Heart left ventricle (tissue), 16 donors: ENCODE measurements around the gene SPA17. TPM values are rescaled to one million over a fixed set of nuclear protein-coding genes. Genes with fewer than 3 reads are reported as not detected.

ENCODE experiments used
- ATAC-seq, 4 donors: fragments of 200-7000 bp; cut with Tn5 transposase; one replicate each; pipeline ENCODE4 v1.9.1; 2020 to 2022; ENCODE audit warnings: moderate library complexity in 4 of 4, mild to moderate bottlenecking in 3 of 4, moderate number of reproducible peaks in 1 of 4
- DNase-seq, 5 donors: peaks; one replicate each; pipeline ENCODE4 v3.0.0-alpha.2; 2020
- H3K27ac ChIP-seq, 12 donors: fragments of 200-600 bp; sonication (generic) in 4 of 12; one replicate each; pipeline versions ENCODE4 v1.5.0 to v1.8.0; 2016 to 2022; ENCODE audit warnings: mild to moderate bottlenecking in 2 of 12
- H3K27me3 ChIP-seq, 9 donors: fragments of 200-600 bp; sonication (generic) in 2 of 9; one replicate each; pipeline versions ENCODE4 v1.5.1 to v1.8.0; 2016 to 2022; ENCODE audit warnings: mild to moderate bottlenecking in 3 of 9
- H3K36me3 ChIP-seq, 9 donors: fragments of 200-600 bp; sonication (generic) in 2 of 9; one replicate each; pipeline versions ENCODE4 v1.5.0 to v1.8.0; 2018 to 2022; ENCODE audit warnings: mild to moderate bottlenecking in 2 of 9
- H3K4me1 ChIP-seq, 12 donors: fragments of 200-600 bp; sonication (generic) in 4 of 12; one replicate each; pipeline versions ENCODE4 v1.5.0 to v1.8.0; 2016 to 2022; ENCODE audit warnings: mild to moderate bottlenecking in 3 of 12
- H3K4me3 ChIP-seq, 12 donors: fragments of 200-600 bp; sonication (generic) in 4 of 12; one replicate each; pipeline versions ENCODE4 v1.5.0 to v1.8.0; 2017 to 2022; ENCODE audit warnings: mild to moderate bottlenecking in 9 of 12, moderate library complexity in 4 of 12
- H3K9me3 ChIP-seq, 12 donors: fragments of 200-600 bp; sonication (generic) in 4 of 12; one replicate each; pipeline versions ENCODE4 v1.5.0 to v1.8.0; 2016 to 2022; ENCODE audit warnings: mild to moderate bottlenecking in 1 of 12
- CTCF ChIP-seq, 12 donors: fragments of 200-600 bp; sonication (generic) in 4 of 12; IDR thresholded peaks; one replicate each; pipeline versions ENCODE4 v1.5.0 to v1.8.0; 2018 to 2022; ENCODE audit warnings: antibody characterized with exemption in 12 of 12, mild to moderate bottlenecking in 5 of 12
- POLR2A ChIP-seq, 2 donors: fragments of 450-650 bp; IDR thresholded peaks; one replicate each; pipeline ENCODE4 v1.6.1; 2017; ENCODE audit warnings: antibody characterized with exemption in 2 of 2, mild to moderate bottlenecking in 2 of 2, moderate library complexity in 2 of 2
- WGBS, 4 donors: extraction: QIAGEN DNeasy Blood & Tissue Kit in 2 of 4; methylation state at CpG; one replicate each; pipeline versions ENCODE4 v1.1.5 to v1.1.7; 2013 to 2018; 5-methylcytosine and 5-hydroxymethylcytosine counted together
- intact Hi-C, 10 donors: fragments of 100-400 bp; cut with DNase I; formaldehyde crosslinking; loops; one replicate each; pipeline versions ENCODE4 v1.11.1 to v1.14.2; 2022
- polyA plus RNA-seq, 2 donors: library from polyadenylated mRNA; stranded (reverse); fragments of 200-250 nt; gene quantifications; one replicate each; pipeline ENCODE4 v1.2.3, GENCODE V29; 2013
- total RNA-seq, 9 donors: library from RNA; depleted of rRNA in 2 of 9; stranded (reverse); fragments of >200 nt in 2 of 9; fragmentation: NEBNext Ultra II Directional in 3 of 9; extraction: Animal tissue kit (Norgen Biotek cat#: 25700) in 3 of 9; gene quantifications; one replicate each; pipeline versions ENCODE4 v1.1.0 to v1.2.4, GENCODE V29; 2016 to 2023
- donor health status: ischemic (EF 13 %, LVEDD 7.1; RV severe dilation, severe dysfunction).
- donor health status: healthy with polysubstance abuse.
- donor health status: DM: no; HTN: yes; CAD: no.
- donor health status: DM: no; HTN: no; CAD: no.
- donor health status: ischemic (EF 25% LVEDD 6.9; RV normal size, moderate dysfunction).
- donor health status: ischemic (EF 25% LVEDD 5.7; RV mildly dilated, moderate dysfunction).
- donor health status: healthy.
- donor health status: DM: yes; HTN: yes; CAD: no.
- donor health status: ischemic (EF 35%, LVEDD 5.7; RV mildly dilated, moderate dysfunction).
- donor health status: nonischemic (EF 11% LVEDD 7.7; RV severe dilation, severe dysfunction).
- donor health status: DM: yes; HTN: yes; CAD: no.
- donor health status: PGD.
- donor health status: ischemic (EF 29% LVEDD 5.4; RV normal size, mild dysfunction).
- donor health status: nonischemic (EF 23%, LVEDD 6.1; RV moderate dilation, normal function).

Gene SPA17
- total and polyA plus RNA-seq, 11 donors, result 1.3 to 5.6 (median 3.0) TPM

DNA sequence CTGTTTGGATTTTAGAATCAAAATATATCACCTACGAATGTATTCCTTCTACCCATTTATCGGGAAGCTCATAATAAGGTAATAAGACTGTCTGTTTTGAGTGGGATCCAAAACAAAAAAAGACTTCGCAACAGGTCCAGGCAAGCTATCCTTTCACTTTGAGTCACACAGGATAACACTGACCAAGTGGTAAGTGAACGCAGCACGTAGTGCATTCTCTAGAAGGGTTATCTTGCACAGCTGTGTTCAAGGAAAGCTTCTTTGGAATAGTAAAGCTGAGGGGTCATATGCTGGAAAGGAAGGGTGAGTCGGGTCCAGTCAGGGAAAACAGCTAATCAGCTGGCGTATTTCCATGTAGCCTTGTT lies 43.7 kb downstream of the SPA17 start:
- Histone ChIP-seq H3K36me3 (no peaks in the 10 kb centered on the region), H3K4me3 (peak overlapping the region in 11 of 12 donors; percentile 3 to 58 (median 50)), H3K9me3 (no peaks in the 10 kb centered on the region), H3K4me1 (peaks cover 0 to 31% (median 13%) of the 10 kb centered on the region in 12 donors), H3K27ac (peak overlapping the region in 11 of 12 donors; percentile 8 to 74 (median 31)), H3K27me3 (peaks cover 0 to 46% (median 22%) of the 10 kb centered on the region in 9 donors)
- TF ChIP-seq CTCF (IDR thresholded peaks at IDR 0.05) (no peak), POLR2A (IDR thresholded peaks at IDR 0.05) (no peak)
- WGBS, 4 donors, result 22 to 32% (median 25%) methylated on average over 7 of the region's 7 CpGs
- DNase-seq (no peak), ATAC-seq (peak in 3 of 4 donors; percentile 60 to 67 (median 61))
- intact Hi-C loops, result loop anchor here in 4 of 10 donors (2.0 to 5.0 kb wide), 2 partner anchors 40 to 45 kb away; partner anchors contain the start of gene ESAM (in 1 of the 4)

DNA sequence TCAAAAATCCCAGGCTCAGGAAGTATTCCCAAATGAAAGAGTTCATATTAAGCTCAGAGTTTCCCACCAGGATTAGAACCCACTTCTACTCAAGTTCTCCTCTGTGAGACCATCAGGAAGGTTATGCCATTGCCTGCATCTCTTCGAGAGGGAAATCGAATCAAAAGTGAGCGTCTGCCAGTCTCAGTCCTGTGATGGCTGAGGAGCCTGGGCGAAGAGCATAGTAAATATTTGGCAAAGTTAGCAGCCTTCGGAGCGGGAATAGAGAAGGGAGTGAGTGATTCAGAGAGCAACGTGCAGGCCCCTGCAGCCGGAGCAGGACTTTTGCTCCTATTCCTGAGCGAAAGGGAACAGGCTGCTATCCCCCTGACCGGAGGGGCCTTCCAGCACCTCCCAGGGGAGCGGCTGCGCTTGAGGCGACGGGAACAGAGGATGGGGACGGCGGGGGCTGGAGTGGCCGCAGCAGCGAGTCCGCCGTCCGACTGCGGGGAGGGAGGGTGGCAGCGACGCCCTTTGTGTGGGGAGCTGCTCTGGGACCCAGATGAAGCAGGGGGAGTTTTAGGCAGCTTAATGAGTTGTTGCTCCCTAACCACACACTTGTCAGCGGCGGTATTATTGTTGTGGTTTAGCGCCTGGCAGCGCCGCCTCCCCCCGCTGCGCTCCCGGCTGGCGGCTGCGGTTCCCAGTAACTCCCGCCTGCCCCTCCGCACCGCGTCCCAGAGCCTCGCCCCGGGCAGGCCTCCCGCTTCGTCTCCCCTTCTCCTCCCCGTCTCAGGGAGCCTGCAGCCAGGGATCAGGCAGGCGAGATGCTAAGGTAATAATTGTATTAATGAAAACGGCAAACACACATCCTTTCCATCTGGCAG lies 44.3 kb downstream of the SPA17 start:
- H3K9me3 ChIP-seq, result no peaks in the 10 kb centered on the region
- H3K4me3 ChIP-seq, result peak overlapping the region; percentile 3 to 58 (median 49)
- H3K36me3 ChIP-seq, result no peaks in the 10 kb centered on the region
- DNase-seq, result peak in 4 of 5 donors; percentile 38 to 81 (median 64)
- ATAC-seq, result peak; percentile 48 to 72 (median 60)
- 0 to 1% (median 1%) methylated on average over 33 to 45 of the region's 45 CpGs for WGBS, 4 donors
- H3K4me1 ChIP-seq, result peaks cover 0 to 32% (median 13%) of the 10 kb centered on the region in 12 donors
- H3K27me3 ChIP-seq, result peaks cover 0 to 48% (median 25%) of the 10 kb centered on the region in 9 donors
- peak overlapping the region in 11 of 12 donors; percentile 8 to 74 (median 31) for H3K27ac ChIP-seq
- intact Hi-C loops, result loop anchor here in 4 of 10 donors (2.0 to 5.0 kb wide), 3 partner anchors 41 to 45 kb away; partner anchors contain the start of gene ESAM (in 1 of the 4)
- TF ChIP-seq POLR2A (IDR thresholded peaks at IDR 0.05), result no peak
- TF ChIP-seq CTCF (IDR thresholded peaks at IDR 0.05), result no peak

- H3K4me1 ChIP-seq, result peaks cover 0 to 32% (median 13%) of the 10 kb centered on the region in 12 donors
- ATAC-seq (no peak), DNase-seq (no peak)
- no peaks in the 10 kb centered on the region for H3K36me3 ChIP-seq
- intact Hi-C loops, result loop anchor here in 4 of 10 donors (2.0 to 5.0 kb wide), 2 partner anchors 42 to 44 kb away; no protein-coding TSS in a partner anchor
- peak overlapping the region in 3 of 12 donors; percentile 29 to 62 (median 61) for H3K27ac ChIP-seq
- peak overlapping the region in 4 of 12 donors; percentile 50 to 58 (median 52) for H3K4me3 ChIP-seq
- 41 to 73% (median 61%) methylated on average over 11 to 14 of the region's 14 CpGs for WGBS, 4 donors
- no peak for TF ChIP-seq CTCF (IDR thresholded peaks at IDR 0.05)
- TF ChIP-seq POLR2A (IDR thresholded peaks at IDR 0.05), result no peak
- H3K9me3 ChIP-seq, result no peaks in the 10 kb centered on the region
- H3K27me3 ChIP-seq, result peaks cover 0 to 52% (median 24%) of the 10 kb centered on the region in 9 donors
Measured at GRCh38 chr11:124718801-124719200, 45.1 kb downstream of the SPA17 start.

- 39 to 52% (median 43%) methylated on average over 2 of the region's 2 CpGs for WGBS, 4 donors
- Histone ChIP-seq H3K36me3 (no peaks in the 10 kb centered on the region), H3K9me3 (no peaks in the 10 kb centered on the region), H3K27ac (no peak overlapping the region), H3K27me3 (peaks cover 0 to 52% (median 22%) of the 10 kb centered on the region in 9 donors), H3K4me3 (no peak overlapping the region), H3K4me1 (peaks cover 0 to 34% (median 13%) of the 10 kb centered on the region in 12 donors)
- ATAC-seq (no peak), DNase-seq (no peak)
- no peak for TF ChIP-seq POLR2A (IDR thresholded peaks at IDR 0.05)
- no peak for TF ChIP-seq CTCF (IDR thresholded peaks at IDR 0.05)
- intact Hi-C loops, result loop anchor here in 4 of 10 donors (2.0 to 5.0 kb wide), 2 partner anchors 42 to 45 kb away; no protein-coding TSS in a partner anchor
Measured at GRCh38 chr11:124719534-124719933, 45.8 kb downstream of the SPA17 start.
